OCI-LY7 (cell line): ENCODE results near the gene LRRC2.

ENCODE experiments used
- CTCF ChIP-seq: fragments of 200-600 bp; sonication (generic); conservative IDR thresholded peaks from 2 replicates; pipeline ENCODE4 v1.5.1; 2014; ENCODE audit warnings: mild to moderate bottlenecking, antibody characterized with exemption, low read length, moderate library complexity, mixed read lengths
- EZH2phosphoT487 ChIP-seq: fragments of 200-600 bp; sonication (generic); IDR thresholded peaks from 2 replicates; pipeline ENCODE4 v1.6.1; 2018; ENCODE audit warnings: low read depth, borderline replicate concordance, mild to moderate bottlenecking, mixed run types, antibody characterized with exemption, low read length, moderate library complexity, mixed read lengths

DNA sequence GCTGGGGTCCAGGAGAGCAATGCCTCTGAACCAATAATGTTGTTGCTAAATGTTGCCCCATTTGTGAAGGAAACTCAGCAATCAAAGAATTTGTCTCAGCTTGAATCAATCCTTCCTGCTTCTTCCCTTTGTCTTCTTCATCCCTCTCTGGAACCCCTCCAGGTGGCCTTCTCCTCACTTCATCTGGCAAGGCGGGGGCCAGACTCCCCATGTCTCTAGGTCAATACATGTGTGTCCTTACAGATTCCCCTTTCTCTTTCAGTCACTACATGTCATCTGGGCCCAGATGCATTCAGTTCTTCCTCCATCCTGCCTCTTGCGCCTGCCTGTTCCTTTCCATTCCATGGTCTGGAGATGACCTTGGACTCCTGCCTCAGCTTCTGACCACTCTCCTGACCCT lies 93.4 kb downstream of the LRRC2 start:
- TF ChIP-seq EZH2phosphoT487, result no peak
- TF ChIP-seq CTCF, result no peak
